Raji (cell line): Measurements from ENCODE around the gene SLC6A12.

Experiments
- POLR2A ChIP-seq: IDR thresholded peaks from 2 replicates; pipeline ENCODE4 v1.6.1; 2011; ENCODE audit warnings: low read depth, low read length, control low read depth; ENCODE audit not compliant: insufficient read depth

SLC6A12 gene

DNA sequence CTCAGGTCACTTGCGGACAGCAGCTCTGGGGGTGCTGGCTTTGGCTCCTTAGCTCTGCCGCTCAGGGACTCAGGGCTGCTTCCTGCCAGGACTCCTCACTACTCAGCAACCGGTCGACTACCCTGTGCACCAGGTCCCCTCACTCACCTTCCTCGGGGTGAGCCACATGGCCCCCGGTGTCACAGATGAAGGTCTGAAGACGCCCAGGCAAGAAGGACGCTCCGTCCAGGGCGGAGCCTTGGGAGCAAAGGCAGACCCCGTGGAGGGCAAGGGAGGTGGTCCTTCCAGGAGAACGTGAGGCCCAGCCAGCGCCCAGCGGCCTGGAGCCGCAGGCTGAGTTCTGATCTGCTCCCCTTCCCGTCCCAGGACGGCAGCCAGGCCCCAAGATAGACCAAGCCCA lies 32.0 kb downstream of the SLC6A12 start:
- no peak for TF ChIP-seq POLR2A

DNA sequence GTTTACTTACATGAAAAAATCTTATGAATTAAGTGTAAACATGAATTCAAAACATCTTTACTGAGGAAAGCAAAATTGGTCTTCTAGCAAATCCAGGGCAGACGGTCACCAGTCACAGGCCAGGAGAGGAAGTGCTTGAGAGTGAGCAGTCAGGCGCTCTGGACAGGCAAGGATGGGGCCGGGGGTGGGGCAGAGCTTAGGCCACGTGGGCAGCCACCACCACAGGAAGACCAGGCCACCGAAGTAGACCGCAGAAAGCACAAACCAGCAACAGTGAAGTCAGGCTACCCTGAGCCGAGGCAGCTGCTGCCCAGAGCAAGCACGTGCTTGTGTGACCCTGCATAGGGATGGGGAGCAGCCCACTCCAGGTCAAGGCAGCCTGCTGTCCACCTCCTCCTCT lies 33.5 kb downstream of the SLC6A12 start:
- TF ChIP-seq POLR2A, result no peak

DNA sequence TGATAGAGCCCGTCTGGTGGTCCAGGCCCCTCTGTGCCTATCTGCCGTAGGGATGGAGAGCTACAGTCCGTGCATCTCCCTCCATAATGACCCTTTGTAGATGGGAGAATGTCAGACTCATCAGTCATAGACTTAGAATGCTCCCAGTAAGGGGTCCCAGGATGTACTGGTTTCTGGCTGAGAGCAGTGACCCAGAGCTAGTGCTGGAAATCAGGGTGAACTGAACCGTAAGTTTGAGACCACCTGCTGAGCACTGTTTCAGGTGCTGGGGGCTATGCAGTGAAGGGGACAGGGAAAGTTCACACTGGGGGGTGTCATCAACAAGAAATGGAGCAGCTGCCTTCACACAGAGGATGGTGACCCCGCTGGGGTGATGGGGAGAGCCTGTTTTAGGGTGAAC lies 34.1 kb downstream of the SLC6A12 start:
- no peak for TF ChIP-seq POLR2A

DNA sequence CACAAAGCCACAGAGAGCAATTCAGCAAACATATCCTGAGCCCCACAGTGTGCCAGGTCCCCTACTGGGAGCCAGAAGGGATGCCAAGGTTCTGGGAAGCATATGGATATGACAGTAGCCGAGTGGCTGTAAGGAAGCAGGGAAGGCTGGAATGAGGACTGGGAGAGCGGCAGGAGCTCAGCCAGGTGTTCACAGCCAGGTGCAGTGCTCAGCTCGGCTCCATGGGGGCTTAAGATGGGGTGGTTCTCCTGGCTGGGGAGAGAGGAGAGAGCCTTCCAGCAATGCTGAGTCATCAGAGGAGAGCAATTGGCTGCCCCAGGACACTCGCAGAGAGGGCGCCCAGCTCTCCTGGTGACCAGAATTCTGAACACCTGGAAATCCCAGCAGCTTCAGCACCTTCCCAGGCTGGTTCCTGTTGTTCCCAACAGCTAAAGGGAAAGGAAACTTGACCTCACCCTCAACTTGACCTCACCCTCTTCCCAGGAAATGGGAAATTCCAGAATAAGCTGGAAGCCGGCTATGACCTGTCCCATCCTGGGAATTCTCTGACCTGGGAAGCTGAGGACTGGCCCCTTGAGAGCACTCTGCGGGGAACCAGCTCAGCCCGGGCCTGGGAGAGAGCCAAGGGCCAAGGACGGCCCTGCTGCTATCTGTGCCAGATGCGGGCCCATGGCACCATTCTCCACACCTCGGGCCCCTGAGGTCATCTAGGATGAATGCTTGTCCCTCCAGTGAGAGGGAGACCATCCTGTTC lies 34.6 kb downstream of the SLC6A12 start:
- TF ChIP-seq POLR2A, result no peak

DNA sequence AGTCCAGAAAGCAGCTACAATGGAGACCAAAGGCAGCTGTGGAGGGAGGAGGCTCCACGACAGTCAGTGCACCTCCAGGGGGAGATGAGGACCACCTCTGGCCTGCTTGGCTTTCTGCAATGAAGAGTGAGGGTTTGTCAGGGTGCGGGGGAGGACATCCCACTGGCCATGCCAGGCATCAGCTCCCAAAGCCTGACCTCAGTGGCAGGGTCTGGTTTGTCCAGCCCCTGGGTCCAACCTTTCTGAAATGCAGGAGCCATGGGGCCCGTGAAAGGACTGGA lies 35.2 kb downstream of the SLC6A12 start:
- no peak for TF ChIP-seq POLR2A

DNA sequence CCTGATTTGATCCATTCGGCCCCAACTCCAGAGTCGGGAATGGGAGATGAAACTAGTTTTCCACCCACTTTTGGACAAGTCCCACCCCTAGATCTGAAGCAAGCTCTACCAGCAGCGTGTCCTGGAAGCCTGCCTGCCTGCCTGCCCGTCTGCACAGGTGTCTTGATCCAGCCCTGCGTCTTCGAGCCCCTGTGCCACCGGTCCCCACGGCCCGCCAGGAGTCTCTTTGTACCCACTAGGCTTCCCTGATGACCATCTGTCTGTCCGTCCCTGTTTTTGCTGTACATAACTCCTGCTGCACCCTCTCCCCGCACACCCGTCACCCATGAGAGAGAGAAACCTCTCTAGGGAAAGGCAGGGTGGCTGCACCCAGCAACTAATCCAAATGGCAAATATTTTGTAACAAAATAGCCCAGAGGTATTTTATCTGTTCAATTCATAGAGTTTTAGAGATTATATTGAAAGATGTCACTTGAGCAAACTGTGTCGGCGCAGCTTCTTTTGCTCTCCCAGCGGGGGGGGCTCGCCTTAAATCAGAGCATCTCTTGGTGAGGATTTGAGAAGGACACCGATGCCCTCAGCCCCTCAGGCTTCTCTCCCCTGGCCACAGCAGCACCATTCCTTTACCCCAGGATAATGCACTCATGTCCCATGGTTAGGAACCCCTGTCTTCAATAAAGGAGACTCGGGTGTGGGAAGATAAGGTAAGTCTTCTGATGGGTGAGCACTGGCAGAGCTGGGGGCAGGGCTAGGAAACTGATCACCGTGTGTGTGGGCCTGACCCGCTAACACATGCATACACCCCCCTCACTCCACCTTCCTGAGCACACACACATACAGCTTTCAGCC lies 35.8 kb downstream of the SLC6A12 start:
- TF ChIP-seq POLR2A, result no peak

DNA sequence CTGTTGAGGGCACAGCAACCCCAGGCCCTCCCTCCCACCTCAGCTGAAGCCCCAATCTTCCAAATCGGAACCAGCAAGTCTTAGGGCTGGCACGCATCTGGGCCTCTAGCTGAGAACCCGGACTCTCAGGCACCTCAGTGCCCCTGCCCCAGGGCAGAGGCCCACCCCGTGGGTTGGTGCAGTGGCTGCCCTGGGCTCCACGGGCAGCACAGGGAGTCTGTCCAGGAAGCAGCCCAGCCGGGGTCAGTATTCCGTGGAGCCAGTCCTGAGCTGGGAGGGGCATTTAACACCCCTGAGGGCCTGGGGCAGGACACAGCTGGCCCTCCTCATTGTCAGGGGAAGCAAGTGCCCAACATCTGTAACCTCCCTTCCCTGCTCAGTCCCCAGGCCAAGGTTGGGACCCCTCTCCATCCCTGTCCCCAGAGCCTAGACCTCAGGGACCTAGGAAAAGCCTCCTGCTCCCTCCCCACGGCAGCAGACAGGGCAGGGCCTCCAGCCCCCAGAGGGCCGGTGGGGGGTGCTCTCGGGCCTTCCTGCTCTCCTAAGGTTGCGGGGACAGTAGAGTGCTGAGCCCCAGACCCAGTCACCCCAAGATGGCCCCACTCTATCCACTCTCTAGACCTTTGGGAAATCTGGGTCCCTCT lies 36.5 kb downstream of the SLC6A12 start:
- no peak for TF ChIP-seq POLR2A

DNA sequence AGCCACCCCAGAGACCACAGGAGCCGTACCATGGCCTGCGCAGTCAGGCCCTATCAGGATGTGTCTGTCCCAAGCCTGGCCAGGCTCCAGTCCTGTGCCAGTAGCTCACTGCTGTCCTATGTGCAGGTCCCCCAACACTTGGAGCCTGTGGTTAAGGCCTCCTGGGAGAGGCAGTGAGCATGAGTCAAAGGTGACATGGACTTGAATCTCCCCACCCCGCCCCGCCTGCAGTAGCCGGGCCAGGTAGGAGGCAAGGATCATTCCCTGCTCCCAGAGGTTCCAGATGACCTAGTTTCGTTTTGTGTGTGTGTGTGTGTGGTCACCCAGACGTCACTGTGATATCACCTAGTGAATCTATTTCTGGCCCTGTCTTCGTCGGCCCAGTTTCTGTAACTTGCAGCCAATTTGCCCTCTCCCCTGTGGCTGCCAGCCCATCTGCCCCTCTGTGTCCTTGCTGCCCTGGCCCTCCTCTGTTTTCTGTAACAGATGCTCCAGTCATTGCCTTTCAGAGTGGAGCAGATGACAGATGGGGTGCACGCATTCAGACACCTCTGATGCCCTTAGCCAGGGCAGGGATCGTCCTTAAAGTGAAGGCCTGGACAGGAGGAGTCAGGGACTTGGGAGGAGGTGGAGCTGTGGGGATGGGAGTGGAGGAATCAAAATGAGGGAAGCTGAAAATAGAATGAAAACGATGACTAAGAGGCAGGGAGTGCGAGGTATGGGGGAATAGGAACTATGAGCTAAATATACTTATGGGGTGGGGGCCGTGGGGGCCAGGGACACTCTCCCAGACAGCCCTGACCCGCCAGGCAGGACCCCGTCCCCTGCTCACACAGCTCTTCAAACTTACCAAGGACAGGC lies 37.4 kb downstream of the SLC6A12 start:
- TF ChIP-seq POLR2A, result no peak

DNA sequence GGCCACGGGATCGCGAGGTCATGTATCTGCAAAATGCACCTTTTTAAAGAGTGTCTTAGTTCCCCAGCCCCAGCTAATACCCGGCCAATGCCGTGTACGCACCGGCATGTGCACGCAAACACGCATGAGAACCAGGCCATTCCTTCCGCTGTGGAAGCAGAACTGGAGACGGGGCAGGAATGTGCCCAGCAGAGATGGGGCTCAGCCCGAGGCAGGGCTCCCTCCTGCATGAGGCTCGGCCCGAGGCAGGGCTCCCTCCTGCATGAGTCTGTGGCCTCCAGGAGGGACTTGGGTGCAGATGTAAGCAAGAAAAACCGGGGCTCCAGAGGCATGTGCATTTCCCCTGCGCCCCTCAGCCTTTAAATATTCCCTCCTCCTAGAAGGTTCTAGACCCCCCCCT lies 38.2 kb downstream of the SLC6A12 start:
- TF ChIP-seq POLR2A, result no peak

DNA sequence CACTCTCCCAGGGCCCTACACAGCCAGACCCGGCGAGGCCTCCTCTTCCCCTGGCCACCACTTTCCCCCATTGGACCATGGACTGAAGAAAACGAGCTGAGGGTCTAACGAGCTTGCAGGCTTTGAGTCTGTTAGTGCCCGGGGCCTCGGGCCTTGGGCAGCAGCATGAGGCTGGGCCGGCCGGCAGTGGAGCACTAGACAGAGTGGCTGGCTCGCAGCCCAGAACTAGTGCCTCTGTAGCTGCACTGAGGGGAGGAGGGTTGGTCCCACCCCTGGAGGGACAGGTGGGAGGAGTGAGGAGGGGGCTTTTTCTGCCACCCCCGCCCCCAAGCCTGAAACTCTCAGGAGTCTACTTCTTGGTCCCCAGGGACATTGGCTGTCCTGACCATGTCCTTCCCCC lies 38.7 kb downstream of the SLC6A12 start:
- no peak for TF ChIP-seq POLR2A

DNA sequence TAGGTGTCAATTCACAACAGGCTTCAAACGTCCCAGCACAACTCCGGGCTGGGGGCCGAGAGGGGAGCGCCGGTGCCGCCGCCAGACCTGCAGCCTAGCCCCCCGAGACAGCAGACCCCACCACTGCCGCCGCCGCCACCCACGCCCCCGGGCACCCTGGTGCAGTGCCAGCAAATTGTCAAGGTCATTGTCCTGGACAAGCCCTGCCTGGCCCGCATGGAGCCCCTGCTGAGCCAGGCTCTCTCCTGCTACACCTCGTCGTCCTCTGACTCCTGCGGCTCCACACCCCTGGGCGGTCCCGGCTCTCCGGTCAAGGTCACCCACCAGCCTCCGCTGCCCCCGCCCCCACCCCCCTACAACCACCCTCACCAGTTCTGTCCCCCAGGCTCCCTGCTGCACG lies 39.4 kb downstream of the SLC6A12 start:
- no peak for TF ChIP-seq POLR2A

DNA sequence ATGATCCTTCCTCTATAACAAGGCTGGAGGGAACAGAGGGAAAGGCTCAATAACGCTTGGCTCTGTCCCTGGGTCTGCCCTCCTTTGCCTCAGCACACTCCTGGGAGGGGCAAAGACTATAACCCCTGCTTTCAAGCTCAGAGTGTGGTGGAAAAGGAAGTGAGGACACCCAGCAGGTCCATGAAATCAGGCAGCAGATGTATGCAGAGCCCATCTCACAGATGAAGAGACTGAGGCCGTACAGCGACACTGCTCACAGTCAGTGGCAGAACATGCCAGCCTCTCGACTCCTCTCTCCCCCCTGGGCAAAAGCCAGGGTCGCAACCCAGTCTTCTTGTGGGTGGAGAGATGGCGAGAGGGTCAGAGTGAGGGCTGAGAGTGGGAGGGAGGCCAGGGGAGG lies 39.8 kb downstream of the SLC6A12 start:
- no peak for TF ChIP-seq POLR2A

DNA sequence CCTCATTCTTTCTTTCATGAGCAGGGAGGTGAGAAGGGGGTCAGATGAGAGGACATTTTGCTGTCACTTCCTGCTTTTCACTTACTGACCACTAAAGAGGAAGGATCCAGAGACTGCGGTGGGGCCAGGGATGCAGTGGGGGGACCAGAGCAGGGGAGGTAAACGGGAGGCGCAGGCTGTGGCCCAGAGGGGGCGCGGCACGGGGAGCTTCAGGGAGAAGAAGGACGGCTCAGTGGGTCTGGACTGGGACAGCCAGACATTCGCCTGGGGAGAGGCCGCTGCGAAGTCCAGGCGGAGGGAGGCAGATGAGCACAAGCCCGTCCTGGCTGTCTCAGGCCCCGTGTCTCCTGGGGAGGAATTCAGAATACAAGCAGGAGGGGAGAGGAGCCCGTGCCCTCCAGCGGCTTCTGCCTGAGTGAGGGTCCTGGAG lies 41.2 kb downstream of the SLC6A12 start:
- no peak for TF ChIP-seq POLR2A

DNA sequence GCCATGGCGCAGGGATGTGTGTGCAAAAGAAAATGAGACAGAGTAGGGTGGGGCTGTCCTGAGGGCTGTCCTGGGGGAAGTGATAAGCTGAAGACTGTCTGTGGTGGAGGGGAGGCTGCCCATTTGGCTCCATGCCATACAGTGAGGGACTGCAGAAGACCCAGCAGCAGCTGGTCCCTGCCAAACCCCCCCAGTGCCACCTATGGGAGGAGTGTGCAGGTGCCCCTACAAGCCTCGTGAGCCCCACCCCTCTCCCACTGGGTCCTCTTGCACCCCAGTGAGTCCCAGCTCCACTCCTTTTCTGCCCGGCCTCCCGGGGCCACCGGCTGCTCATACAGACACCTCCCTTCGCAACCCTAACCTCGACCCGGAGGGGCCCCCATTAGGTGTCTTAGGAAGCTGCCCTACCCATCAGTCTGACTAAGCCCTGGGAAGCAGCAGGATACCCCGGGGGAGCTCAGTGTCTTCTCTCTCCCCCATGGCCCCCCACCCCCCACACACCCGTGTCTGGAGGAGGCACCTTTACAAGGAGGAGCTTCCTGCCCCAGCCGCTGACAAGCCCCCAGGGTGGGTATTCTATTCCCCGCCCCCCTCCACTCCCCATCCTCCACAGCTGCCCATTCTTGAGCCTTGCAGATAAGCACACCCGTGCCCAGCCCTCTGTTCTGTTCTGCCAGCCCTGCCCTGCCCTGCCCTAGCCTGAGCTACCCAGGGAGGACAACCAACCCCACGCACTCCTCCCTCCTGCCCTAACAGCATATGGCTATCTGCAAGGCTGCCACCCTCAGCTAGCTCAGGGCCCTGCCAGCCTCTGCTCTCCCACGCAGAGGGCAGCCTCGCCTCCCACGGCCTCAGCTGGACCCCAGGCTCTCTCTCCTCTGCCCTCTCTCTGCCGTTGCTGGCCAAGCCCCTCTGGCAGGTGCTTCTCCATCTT lies 41.9 kb downstream of the SLC6A12 start:
- TF ChIP-seq POLR2A, result no peak

DNA sequence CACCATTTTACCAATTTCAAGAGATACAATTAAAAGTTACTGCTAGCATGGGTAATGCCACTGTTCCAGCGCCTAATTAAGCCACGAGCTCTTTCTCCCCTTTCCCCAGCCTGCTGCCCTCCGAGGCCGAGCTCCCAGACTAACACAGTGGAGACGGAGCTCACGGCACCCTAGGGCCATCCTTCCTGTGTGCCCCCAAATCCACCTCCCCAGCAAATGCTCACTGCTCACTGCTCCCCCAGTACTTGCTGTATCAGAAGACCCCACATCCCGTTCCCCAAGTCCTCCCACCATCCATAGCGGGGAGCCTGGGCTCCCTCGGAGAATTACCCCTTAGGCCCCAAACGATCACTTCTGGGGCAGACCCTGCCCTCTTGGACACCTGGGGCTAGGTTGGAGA lies 42.7 kb downstream of the SLC6A12 start:
- no peak for TF ChIP-seq POLR2A
